HepG2 (cell line): ENCODE measurements around the gene TMEM170B. TPM values are rescaled to one million over a fixed set of nuclear protein-coding genes. Genes with fewer than 3 reads are reported as not detected.

ENCODE experiments used
- POLR2G ChIP-seq: fragments of 200-400 bp; formaldehyde crosslinking; IDR thresholded peaks from 2 replicates; pipeline ENCODE4 v1.6.1; 2018; ENCODE audit warnings: mild to moderate bottlenecking, low read depth, low read length, moderate library complexity
- RARA ChIP-seq: IDR thresholded peaks from 2 replicates; pipeline ENCODE4 v1.6.1; 2016; ENCODE audit warnings: missing genetic modification reagents, missing compliant biosample characterization
- RCOR2 ChIP-seq: IDR thresholded peaks from 2 replicates; pipeline ENCODE4 v1.6.1; 2016; ENCODE audit warnings: missing biosample characterization, missing genetic modification reagents
- RFX5 ChIP-seq: IDR thresholded peaks from 2 replicates; pipeline ENCODE4 v1.6.1; 2011; ENCODE audit warnings: low read depth, low read length, improper control_type of control experiment
- SIN3A ChIP-seq: IDR thresholded peaks from 2 replicates; pipeline ENCODE4 v1.6.1; 2011; ENCODE audit warnings: low read depth, mild to moderate bottlenecking, control low read depth, low read length, borderline replicate concordance
- TP53 ChIP-seq: sonication (generic); formaldehyde crosslinking; conservative IDR thresholded peaks from 2 replicates; pipeline ENCODE4 v1.4.0; 2020; ENCODE audit warnings: missing genetic modification reagents
- ZNF552 ChIP-seq: sonication (generic); formaldehyde crosslinking; IDR thresholded peaks from 2 replicates; pipeline ENCODE4 v1.9.0; 2022; ENCODE audit warnings: missing genetic modification reagents, mild to moderate bottlenecking, borderline replicate concordance
- ZNF83 ChIP-seq: sonication (generic); formaldehyde crosslinking; IDR thresholded peaks from 2 replicates; pipeline ENCODE4 v1.4.0; 2020; ENCODE audit warnings: missing genetic modification reagents, mild to moderate bottlenecking, borderline replicate concordance
- polyA plus RNA-seq, 8 experiments: library from polyadenylated mRNA; depleted of rRNA in 3 of 8; stranded (reverse) in 7 of 8; unstranded in 1 of 8; fragments of >200 nt; fragmentation: Illumina TruSeq in 4 of 8; extraction: Trizol in 4 of 8; gene quantifications; 2 replicates each; pipeline versions ENCODE4 v1.2.1 to v1.2.3, GENCODE V29; 2011 to 2016; ENCODE audit warnings: low read depth in 4 of 8, missing spikeins in 1 of 8, mixed read lengths in 1 of 8; ENCODE audit not compliant: insufficient read depth in 1 of 8
- total RNA-seq, 5 experiments: library from RNA; depleted of rRNA; stranded (reverse); fragments of >200 nt; fragmentation: Illumina TruSeq; extraction: Trizol; gene quantifications; 2 replicates each; pipeline ENCODE4 v1.2.3, GENCODE V29; 2016; ENCODE audit warnings: low read depth in 1 of 5
- TF ChIP-seq, protein P1 (sequence below): sonication (generic); formaldehyde crosslinking; IDR thresholded peaks from 2 replicates; pipeline ENCODE4 v1.8.0; 2022; ENCODE audit warnings: mild to moderate bottlenecking, missing genetic modification reagents, borderline replicate concordance
- TF ChIP-seq, protein P2 (sequence below): sonication (generic); formaldehyde crosslinking; IDR thresholded peaks from 2 replicates; pipeline ENCODE4 v1.4.0; 2020; ENCODE audit warnings: missing genetic modification reagents, mild to moderate bottlenecking, borderline replicate concordance
- TF ChIP-seq, protein P3 (sequence below): sonication (generic); formaldehyde crosslinking; conservative IDR thresholded peaks from 2 replicates; pipeline ENCODE4 v1.8.0; 2022; ENCODE audit warnings: mild to moderate bottlenecking, moderate library complexity, missing genetic modification reagents
- TF ChIP-seq, protein P4 (sequence below): sonication (generic); formaldehyde crosslinking; IDR thresholded peaks from 2 replicates; pipeline ENCODE4 v1.4.0; 2020; ENCODE audit warnings: missing genetic modification reagents

Gene TMEM170B
- total and polyA plus RNA-seq, 2 of the 13 experiments (the other 11 are each of a cell fraction or from before 2014, with no cell fraction given), result 3.3 to 9.4 TPM

DNA sequence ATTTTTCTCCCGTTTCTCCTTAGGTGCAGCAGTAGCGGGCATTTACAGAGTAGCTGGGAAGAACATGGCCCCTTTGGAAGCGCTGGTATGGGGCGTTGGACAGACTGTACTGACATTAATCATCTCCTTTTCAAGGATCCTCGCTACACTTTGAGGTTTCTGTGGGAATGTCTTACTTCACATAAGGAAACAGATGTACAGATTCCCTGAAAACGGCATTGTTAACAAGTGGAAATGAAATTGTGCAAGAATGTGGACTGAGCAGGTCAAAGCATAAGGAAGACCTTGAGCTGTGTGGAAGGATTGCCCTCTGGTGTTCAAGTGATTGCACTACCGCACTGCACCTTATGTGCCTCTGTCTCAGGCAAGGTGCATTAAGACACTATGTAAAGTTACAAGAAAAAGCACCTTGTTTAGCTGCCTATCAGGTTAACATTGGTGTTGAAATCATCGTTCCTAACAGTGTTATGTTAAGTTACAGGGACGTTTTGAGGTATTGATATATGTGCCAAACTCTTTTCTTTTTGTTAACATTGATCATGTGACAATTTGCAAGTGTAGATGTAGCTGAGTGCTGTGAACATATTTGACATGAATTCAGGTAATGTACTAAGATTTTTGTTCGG lies 38.0 kb downstream of the TMEM170B start (continued):
- TF ChIP-seq, protein P1, sequence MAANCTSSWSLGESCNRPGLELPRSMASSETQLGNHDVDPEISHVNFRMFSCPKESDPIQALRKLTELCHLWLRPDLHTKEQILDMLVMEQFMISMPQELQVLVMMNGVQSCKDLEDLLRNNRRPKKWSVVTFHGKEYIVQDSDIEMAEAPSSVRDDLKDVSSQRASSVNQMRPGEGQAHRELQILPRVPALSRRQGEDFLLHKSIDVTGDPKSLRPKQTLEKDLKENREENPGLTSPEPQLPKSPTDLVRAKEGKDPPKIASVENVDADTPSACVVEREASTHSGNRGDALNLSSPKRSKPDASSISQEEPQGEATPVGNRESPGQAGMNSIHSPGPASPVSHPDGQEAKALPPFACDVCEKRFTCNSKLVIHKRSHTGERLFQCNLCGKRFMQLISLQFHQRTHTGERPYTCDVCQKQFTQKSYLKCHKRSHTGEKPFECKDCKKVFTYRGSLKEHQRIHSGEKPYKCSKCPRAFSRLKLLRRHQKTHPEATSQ (CRISPR knock-in tag), result no peak
- no peak for TF ChIP-seq POLR2G
- TF ChIP-seq, protein P2, sequence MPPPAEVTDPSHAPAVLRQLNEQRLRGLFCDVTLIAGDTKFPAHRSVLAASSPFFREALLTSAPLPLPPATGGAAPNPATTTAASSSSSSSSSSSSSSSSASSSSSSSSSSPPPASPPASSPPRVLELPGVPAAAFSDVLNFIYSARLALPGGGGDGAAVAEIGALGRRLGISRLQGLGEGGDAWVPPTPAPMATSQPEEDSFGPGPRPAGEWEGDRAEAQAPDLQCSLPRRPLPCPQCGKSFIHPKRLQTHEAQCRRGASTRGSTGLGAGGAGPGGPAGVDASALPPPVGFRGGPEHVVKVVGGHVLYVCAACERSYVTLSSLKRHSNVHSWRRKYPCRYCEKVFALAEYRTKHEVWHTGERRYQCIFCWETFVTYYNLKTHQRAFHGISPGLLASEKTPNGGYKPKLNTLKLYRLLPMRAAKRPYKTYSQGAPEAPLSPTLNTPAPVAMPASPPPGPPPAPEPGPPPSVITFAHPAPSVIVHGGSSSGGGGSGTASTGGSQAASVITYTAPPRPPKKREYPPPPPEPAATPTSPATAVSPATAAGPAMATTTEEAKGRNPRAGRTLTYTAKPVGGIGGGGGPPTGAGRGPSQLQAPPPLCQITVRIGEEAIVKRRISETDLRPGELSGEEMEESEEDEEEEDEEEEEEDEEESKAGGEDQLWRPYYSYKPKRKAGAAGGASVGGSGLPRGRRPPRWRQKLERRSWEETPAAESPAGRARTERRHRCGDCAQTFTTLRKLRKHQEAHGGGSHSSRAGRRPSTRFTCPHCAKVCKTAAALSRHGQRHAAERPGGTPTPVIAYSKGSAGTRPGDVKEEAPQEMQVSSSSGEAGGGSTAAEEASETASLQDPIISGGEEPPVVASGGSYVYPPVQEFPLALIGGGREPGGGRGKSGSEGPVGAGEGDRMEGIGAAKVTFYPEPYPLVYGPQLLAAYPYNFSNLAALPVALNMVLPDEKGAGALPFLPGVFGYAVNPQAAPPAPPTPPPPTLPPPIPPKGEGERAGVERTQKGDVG (CRISPR knock-in tag), result no peak
- TF ChIP-seq ZNF552 (CRISPR knock-in tag), result no peak
- TF ChIP-seq SIN3A, result no peak
- no peak for TF ChIP-seq TP53 (CRISPR knock-in tag)
- TF ChIP-seq, protein P3, sequence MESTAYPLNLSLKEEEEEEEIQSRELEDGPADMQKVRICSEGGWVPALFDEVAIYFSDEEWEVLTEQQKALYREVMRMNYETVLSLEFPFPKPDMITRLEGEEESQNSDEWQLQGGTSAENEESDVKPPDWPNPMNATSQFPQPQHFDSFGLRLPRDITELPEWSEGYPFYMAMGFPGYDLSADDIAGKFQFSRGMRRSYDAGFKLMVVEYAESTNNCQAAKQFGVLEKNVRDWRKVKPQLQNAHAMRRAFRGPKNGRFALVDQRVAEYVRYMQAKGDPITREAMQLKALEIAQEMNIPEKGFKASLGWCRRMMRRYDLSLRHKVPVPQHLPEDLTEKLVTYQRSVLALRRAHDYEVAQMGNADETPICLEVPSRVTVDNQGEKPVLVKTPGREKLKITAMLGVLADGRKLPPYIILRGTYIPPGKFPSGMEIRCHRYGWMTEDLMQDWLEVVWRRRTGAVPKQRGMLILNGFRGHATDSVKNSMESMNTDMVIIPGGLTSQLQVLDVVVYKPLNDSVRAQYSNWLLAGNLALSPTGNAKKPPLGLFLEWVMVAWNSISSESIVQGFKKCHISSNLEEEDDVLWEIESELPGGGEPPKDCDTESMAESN, result 0 out of 2 replicates have a peak, but pooled peaks have one; percentile 48
- TF ChIP-seq RCOR2 (CRISPR knock-in tag), result 0 out of 2 replicates have a peak, but pooled peaks have one; percentile 36
- peak; percentile 50 for TF ChIP-seq RARA (CRISPR knock-in tag)
- no peak for TF ChIP-seq RFX5
- TF ChIP-seq, protein P4, sequence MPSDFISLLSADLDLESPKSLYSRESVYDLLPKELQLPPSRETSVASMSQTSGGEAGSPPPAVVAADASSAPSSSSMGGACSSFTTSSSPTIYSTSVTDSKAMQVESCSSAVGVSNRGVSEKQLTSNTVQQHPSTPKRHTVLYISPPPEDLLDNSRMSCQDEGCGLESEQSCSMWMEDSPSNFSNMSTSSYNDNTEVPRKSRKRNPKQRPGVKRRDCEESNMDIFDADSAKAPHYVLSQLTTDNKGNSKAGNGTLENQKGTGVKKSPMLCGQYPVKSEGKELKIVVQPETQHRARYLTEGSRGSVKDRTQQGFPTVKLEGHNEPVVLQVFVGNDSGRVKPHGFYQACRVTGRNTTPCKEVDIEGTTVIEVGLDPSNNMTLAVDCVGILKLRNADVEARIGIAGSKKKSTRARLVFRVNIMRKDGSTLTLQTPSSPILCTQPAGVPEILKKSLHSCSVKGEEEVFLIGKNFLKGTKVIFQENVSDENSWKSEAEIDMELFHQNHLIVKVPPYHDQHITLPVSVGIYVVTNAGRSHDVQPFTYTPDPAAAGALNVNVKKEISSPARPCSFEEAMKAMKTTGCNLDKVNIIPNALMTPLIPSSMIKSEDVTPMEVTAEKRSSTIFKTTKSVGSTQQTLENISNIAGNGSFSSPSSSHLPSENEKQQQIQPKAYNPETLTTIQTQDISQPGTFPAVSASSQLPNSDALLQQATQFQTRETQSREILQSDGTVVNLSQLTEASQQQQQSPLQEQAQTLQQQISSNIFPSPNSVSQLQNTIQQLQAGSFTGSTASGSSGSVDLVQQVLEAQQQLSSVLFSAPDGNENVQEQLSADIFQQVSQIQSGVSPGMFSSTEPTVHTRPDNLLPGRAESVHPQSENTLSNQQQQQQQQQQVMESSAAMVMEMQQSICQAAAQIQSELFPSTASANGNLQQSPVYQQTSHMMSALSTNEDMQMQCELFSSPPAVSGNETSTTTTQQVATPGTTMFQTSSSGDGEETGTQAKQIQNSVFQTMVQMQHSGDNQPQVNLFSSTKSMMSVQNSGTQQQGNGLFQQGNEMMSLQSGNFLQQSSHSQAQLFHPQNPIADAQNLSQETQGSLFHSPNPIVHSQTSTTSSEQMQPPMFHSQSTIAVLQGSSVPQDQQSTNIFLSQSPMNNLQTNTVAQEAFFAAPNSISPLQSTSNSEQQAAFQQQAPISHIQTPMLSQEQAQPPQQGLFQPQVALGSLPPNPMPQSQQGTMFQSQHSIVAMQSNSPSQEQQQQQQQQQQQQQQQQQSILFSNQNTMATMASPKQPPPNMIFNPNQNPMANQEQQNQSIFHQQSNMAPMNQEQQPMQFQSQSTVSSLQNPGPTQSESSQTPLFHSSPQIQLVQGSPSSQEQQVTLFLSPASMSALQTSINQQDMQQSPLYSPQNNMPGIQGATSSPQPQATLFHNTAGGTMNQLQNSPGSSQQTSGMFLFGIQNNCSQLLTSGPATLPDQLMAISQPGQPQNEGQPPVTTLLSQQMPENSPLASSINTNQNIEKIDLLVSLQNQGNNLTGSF, result no peak
- no peak for TF ChIP-seq ZNF83 (CRISPR knock-in tag)
